ENCODE data around the gene FBXO47. TPM values are rescaled to one million over a fixed set of nuclear protein-coding genes. Genes with fewer than 3 reads are reported as not detected.

The FBXO47 gene
- total and polyA plus RNA-seq, 2 donors (not counting 1 experiment from before 2014, with no cell fraction given) = not detected

GRCh38 chr17:38900978-38901656 is 66.1 kb downstream of the FBXO47 start:
- intact Hi-C loops (cut with micrococcal nuclease) = no loop called here

More at GRCh38 chr17:38900978-38901656, 66.1 kb downstream of the FBXO47 start:
- DNase-seq (no peak), ATAC-seq (ENCODE audit: low read depth) (no peak)
- Mint-ChIP-seq H3K9me3 (ENCODE audit: insufficient read depth) (no peaks in the 10 kb centered on the region), H3K4me1 (peaks cover 38% of the 10 kb centered on the region), H3K4me3 (no peak overlapping the region), H3K27ac (peak overlapping the region; percentile 26), H3K27me3 (no peaks in the 10 kb centered on the region)
- peak overlapping the region in 1 of 2 donors; percentile 33 for H3K27ac ChIP-seq (ENCODE audit: low read length in 2 of 2)
- H3K4me1 ChIP-seq (ENCODE audit: control insufficient read depth in 2 of 2, insufficient read depth in 2 of 2, low read length in 2 of 2) = peaks cover 33 to 56% of the 10 kb centered on the region in 2 donors
- H3K9ac ChIP-seq (ENCODE audit: low read length) = no peak overlapping the region
- POLR2A ChIA-PET = no interaction called here
- H3K9me3 ChIP-seq (ENCODE audit: control extremely low read depth in 1 of 3, control insufficient read depth in 2 of 3, insufficient read depth in 1 of 3, low read length in 2 of 3) = peaks cover 0 to 5% (median 0%) of the 10 kb centered on the region in 3 donors
- no peaks in the 10 kb centered on the region for H3K27me3 ChIP-seq (replicated peaks in 1 of 4; ENCODE audit: control extremely low read depth in 1 of 4, control insufficient read depth in 3 of 4, insufficient read depth in 4 of 4, low read length in 3 of 4)
- no peak overlapping the region for H3K4me3 ChIP-seq (ENCODE audit: control extremely low read depth in 1 of 5, extremely low read depth in 1 of 5, insufficient read depth in 1 of 5, low read depth in 2 of 5, low read length in 4 of 5)
- H2AFZ ChIP-seq (ENCODE audit: insufficient read depth, low read depth, low read length, poor library complexity, severe bottlenecking) = no peak overlapping the region
- peaks cover 23% of the 10 kb centered on the region for H4K20me1 ChIP-seq (ENCODE audit: control insufficient read depth, insufficient read depth, low read length, poor library complexity, severe bottlenecking)
- H3K79me2 ChIP-seq (ENCODE audit: control insufficient read depth, insufficient read depth, low read length) = peaks cover 99% of the 10 kb centered on the region
- CTCF ChIA-PET = interaction anchor here (0.8 kb wide), 1 partner anchor 82 kb away, joined by 3 read pairs; no protein-coding TSS in a partner anchor
- 75% methylated on average over 8 of the region's 10 CpGs for WGBS (ENCODE audit: insufficient coverage)
- no peak overlapping the region for H3K4me2 ChIP-seq (replicated peaks; ENCODE audit: low read depth, low read length, poor library complexity, severe bottlenecking)
- TF ChIP-seq EZH2 (IDR thresholded peaks at IDR 0.05; ENCODE audit: borderline replicate concordance, insufficient read depth, low read depth, low read length, poor library complexity, severe bottlenecking) (no peak), CTCF (IDR thresholded peaks at IDR 0.05) (no peak)
- peaks cover 7 to 65% of the 10 kb centered on the region in 2 experiments for H3K36me3 ChIP-seq (replicated peaks in 1 of 2; ENCODE audit: control extremely low read depth in 1 of 2, control insufficient read depth in 1 of 2, extremely low read depth in 1 of 2, insufficient read depth in 2 of 2, low read length in 1 of 2)
